ENCODE data around the gene CORO2B.

Gene CORO2B

GRCh38 chr15:68704496-68705021, 125.8 kb downstream of the CORO2B start:
- Histone ChIP-seq H3K4me2 (ENCODE audit: low read depth, low read length, poor library complexity, severe bottlenecking) (no peak overlapping the region), H3K9me3 (ENCODE audit: insufficient read depth, low read length) (no peaks in the 10 kb centered on the region), H4K20me1 (ENCODE audit: low read depth, low read length) (no peaks in the 10 kb centered on the region), H3K27ac (ENCODE audit: low read depth, low read length) (no peak overlapping the region), H3K9me2 (replicated peaks; ENCODE audit: insufficient read depth, low read length) (no peaks in the 10 kb centered on the region), H3K9ac (ENCODE audit: low read length) (no peak overlapping the region), H3K27me3 (ENCODE audit: low read length) (no peaks in the 10 kb centered on the region), H3K4me3 (ENCODE audit: insufficient read depth, low read length, poor library complexity, severe bottlenecking) (no peak overlapping the region), H2AFZ (ENCODE audit: low read depth, low read length, severe bottlenecking) (no peak overlapping the region), H3K79me2 (ENCODE audit: insufficient read depth, low read length) (no peaks in the 10 kb centered on the region), H3K36me3 (ENCODE audit: low read length) (no peaks in the 10 kb centered on the region), H3F3A (ENCODE audit: insufficient read depth) (no peaks in the 10 kb centered on the region)
- TF ChIP-seq EZH2phosphoT487 (conservative IDR thresholded peaks at IDR 0.05; ENCODE audit: low read length): no peak
- TF ChIP-seq, protein P1, sequence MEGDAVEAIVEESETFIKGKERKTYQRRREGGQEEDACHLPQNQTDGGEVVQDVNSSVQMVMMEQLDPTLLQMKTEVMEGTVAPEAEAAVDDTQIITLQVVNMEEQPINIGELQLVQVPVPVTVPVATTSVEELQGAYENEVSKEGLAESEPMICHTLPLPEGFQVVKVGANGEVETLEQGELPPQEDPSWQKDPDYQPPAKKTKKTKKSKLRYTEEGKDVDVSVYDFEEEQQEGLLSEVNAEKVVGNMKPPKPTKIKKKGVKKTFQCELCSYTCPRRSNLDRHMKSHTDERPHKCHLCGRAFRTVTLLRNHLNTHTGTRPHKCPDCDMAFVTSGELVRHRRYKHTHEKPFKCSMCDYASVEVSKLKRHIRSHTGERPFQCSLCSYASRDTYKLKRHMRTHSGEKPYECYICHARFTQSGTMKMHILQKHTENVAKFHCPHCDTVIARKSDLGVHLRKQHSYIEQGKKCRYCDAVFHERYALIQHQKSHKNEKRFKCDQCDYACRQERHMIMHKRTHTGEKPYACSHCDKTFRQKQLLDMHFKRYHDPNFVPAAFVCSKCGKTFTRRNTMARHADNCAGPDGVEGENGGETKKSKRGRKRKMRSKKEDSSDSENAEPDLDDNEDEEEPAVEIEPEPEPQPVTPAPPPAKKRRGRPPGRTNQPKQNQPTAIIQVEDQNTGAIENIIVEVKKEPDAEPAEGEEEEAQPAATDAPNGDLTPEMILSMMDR (IDR thresholded peaks at IDR 0.05; ENCODE audit: insufficient read depth, low read length, poor library complexity, severe bottlenecking): no peak

- Histone ChIP-seq H3K4me3 (ENCODE audit: insufficient read depth, low read length, poor library complexity, severe bottlenecking) (no peak overlapping the region), H3K9me2 (replicated peaks; ENCODE audit: insufficient read depth, low read length) (no peaks in the 10 kb centered on the region), H4K20me1 (ENCODE audit: low read depth, low read length) (no peaks in the 10 kb centered on the region), H3K27ac (ENCODE audit: low read depth, low read length) (no peak overlapping the region), H2AFZ (ENCODE audit: low read depth, low read length, severe bottlenecking) (no peak overlapping the region), H3K27me3 (ENCODE audit: low read length) (no peaks in the 10 kb centered on the region), H3K36me3 (ENCODE audit: low read length) (no peaks in the 10 kb centered on the region), H3F3A (ENCODE audit: insufficient read depth) (no peaks in the 10 kb centered on the region), H3K79me2 (ENCODE audit: insufficient read depth, low read length) (no peaks in the 10 kb centered on the region), H3K9me3 (ENCODE audit: insufficient read depth, low read length) (no peaks in the 10 kb centered on the region), H3K4me2 (ENCODE audit: low read depth, low read length, poor library complexity, severe bottlenecking) (no peak overlapping the region), H3K9ac (ENCODE audit: low read length) (no peak overlapping the region)
- TF ChIP-seq, protein P1 (IDR thresholded peaks at IDR 0.05; ENCODE audit: insufficient read depth, low read length, poor library complexity, severe bottlenecking): no peak
- TF ChIP-seq EZH2phosphoT487 (conservative IDR thresholded peaks at IDR 0.05; ENCODE audit: low read length): no peak
Observed at GRCh38 chr15:68706256-68706655, 127.5 kb downstream of the CORO2B start.

DNA sequence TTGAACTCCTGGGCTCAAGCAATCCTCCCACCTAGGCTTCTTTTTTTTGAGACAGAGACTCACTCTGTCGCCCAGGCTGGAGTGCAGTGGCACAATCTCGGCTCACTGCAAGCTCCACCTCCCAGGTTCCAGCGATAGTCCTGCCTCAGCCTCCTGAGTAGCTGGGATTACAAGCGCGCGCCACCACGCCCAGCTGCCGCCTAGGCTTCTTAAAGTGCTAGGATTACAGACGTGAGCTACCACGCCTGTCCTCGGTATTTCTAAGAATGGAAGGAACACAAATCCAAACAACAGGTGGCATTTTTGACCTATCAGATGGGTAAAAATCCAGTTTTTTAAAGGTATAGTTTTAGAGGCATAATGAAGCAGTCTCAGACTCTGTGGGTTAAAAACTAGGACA, 128.1 kb downstream of the CORO2B start:
- no peaks in the 10 kb centered on the region for H3K79me2 ChIP-seq (ENCODE audit: insufficient read depth, low read length)
- no peak overlapping the region for H3K27ac ChIP-seq (ENCODE audit: low read depth, low read length)
- H3K36me3 ChIP-seq (ENCODE audit: low read length): no peaks in the 10 kb centered on the region
- H3F3A ChIP-seq (ENCODE audit: insufficient read depth): no peaks in the 10 kb centered on the region
- no peaks in the 10 kb centered on the region for H3K9me3 ChIP-seq (ENCODE audit: insufficient read depth, low read length)
- H3K27me3 ChIP-seq (ENCODE audit: low read length): no peaks in the 10 kb centered on the region
- H4K20me1 ChIP-seq (ENCODE audit: low read depth, low read length): no peaks in the 10 kb centered on the region
- no peaks in the 10 kb centered on the region for H3K9me2 ChIP-seq (replicated peaks; ENCODE audit: insufficient read depth, low read length)
- H3K4me2 ChIP-seq (ENCODE audit: low read depth, low read length, poor library complexity, severe bottlenecking): no peak overlapping the region
- no peak overlapping the region for H3K4me3 ChIP-seq (ENCODE audit: insufficient read depth, low read length, poor library complexity, severe bottlenecking)
- no peak overlapping the region for H2AFZ ChIP-seq (ENCODE audit: low read depth, low read length, severe bottlenecking)
- TF ChIP-seq, protein P1 (IDR thresholded peaks at IDR 0.05; ENCODE audit: insufficient read depth, low read length, poor library complexity, severe bottlenecking): no peak
- TF ChIP-seq EZH2phosphoT487 (conservative IDR thresholded peaks at IDR 0.05; ENCODE audit: low read length): no peak
- no peak overlapping the region for H3K9ac ChIP-seq (ENCODE audit: low read length)
